ENCODE measurements around the gene TRIM7. TPM values are rescaled to one million over a fixed set of nuclear protein-coding genes. Genes with fewer than 3 reads are reported as not detected.

The TRIM7 gene
- total RNA-seq, 2 experiments from 2014 or later: 3.4 to 3.8 TPM

GRCh38 chr5:181221792-181222629 is 17.0 kb upstream of the TRIM7 start:
- peak overlapping the region; percentile 97 to 99 for H3K27ac ChIP-seq (ENCODE audit: low read depth in 1 of 2, low read length in 2 of 2)
- H3K9me3 Mint-ChIP-seq: no peaks in the 10 kb centered on the region
- H3K27me3 Mint-ChIP-seq: peaks cover 28% of the 10 kb centered on the region
- ChIA-PET CTCF (interaction anchor here (1.0 to 2.5 kb wide), 3 partner anchors 30 to 37 kb away, joined by 3 to 14 read pairs (median 5); no protein-coding TSS in a partner anchor), POLR2A (interaction anchor here (0.7 to 5.8 kb wide), 12 partner anchors 16 to 391 kb away, joined by 4 to 187 read pairs (median 20); partner anchors contain the start of genes RACK1, TRIM52 and TRIM7)
- H3K27ac Mint-ChIP-seq: peak overlapping the region; percentile 99
- ATAC-seq (ENCODE audit: poor library complexity) (peak; percentile 27), DNase-seq (peak; percentile 92 to 100 (median 96))
- peaks cover 72% of the 10 kb centered on the region for H3K4me1 ChIP-seq (ENCODE audit: insufficient read depth, low read length)
- peaks cover 53% of the 10 kb centered on the region for H3K36me3 Mint-ChIP-seq (ENCODE audit: low read depth)
- peak overlapping the region; percentile 96 for H3K4me3 Mint-ChIP-seq
- H3K9me3 ChIP-seq (ENCODE audit: control insufficient read depth in 1 of 2, insufficient read depth in 1 of 2, low read length in 2 of 2): no peaks in the 10 kb centered on the region
- peak overlapping the region; percentile 80 for H3K4me3 ChIP-seq (ENCODE audit: low read length)
- no peak for TF ChIP-seq CTCF (IDR thresholded peaks at IDR 0.05)
- peaks cover 59% of the 10 kb centered on the region for H3K4me1 Mint-ChIP-seq (ENCODE audit: low read depth)
- H3K27me3 ChIP-seq (ENCODE audit: control insufficient read depth in 1 of 2, insufficient read depth in 2 of 2, low read length in 2 of 2): no peaks in the 10 kb centered on the region
- intact Hi-C loops (cut with DNase I, micrococcal nuclease): loop anchor here (1.0 to 2.0 kb wide), 4 partner anchors 15 to 31 kb away; partner anchors contain the start of gene RACK1 (in 1 of the 2)
- no peaks in the 10 kb centered on the region for H3K36me3 ChIP-seq (ENCODE audit: insufficient read depth, low read length)

- no peaks in the 10 kb centered on the region for H3K27me3 ChIP-seq (ENCODE audit: control insufficient read depth in 1 of 2, insufficient read depth in 2 of 2, low read length in 2 of 2)
- peak overlapping the region; percentile 80 for H3K4me3 ChIP-seq (ENCODE audit: low read length)
- intact Hi-C loops (cut with DNase I, micrococcal nuclease): no loop called here
- DNase-seq (peak in 11 of 14 experiments; percentile 21 to 89 (median 59)), ATAC-seq (ENCODE audit: poor library complexity) (peak; percentile 4)
- ChIA-PET CTCF (interaction anchor here (2.5 kb wide), 1 partner anchor 37 kb away, joined by 14 read pairs; no protein-coding TSS in a partner anchor), POLR2A (interaction anchor here (1.9 to 5.8 kb wide), 6 partner anchors 15 to 48 kb away, joined by 12 to 187 read pairs (median 119); partner anchors contain the start of genes RACK1, TRIM52 and TRIM7)
- peak overlapping the region; percentile 97 to 99 for H3K27ac ChIP-seq (ENCODE audit: low read depth in 1 of 2, low read length in 2 of 2)
- Mint-ChIP-seq H3K9me3 (no peaks in the 10 kb centered on the region), H3K4me3 (peak overlapping the region; percentile 96), H3K27ac (peak overlapping the region; percentile 99), H3K4me1 (ENCODE audit: low read depth) (peaks cover 63% of the 10 kb centered on the region), H3K27me3 (peaks cover 28% of the 10 kb centered on the region), H3K36me3 (ENCODE audit: low read depth) (peaks cover 57% of the 10 kb centered on the region)
- no peak for TF ChIP-seq CTCF (IDR thresholded peaks at IDR 0.05)
- H3K36me3 ChIP-seq (ENCODE audit: insufficient read depth, low read length): no peaks in the 10 kb centered on the region
- H3K9me3 ChIP-seq (ENCODE audit: control insufficient read depth in 1 of 2, insufficient read depth in 1 of 2, low read length in 2 of 2): no peaks in the 10 kb centered on the region
- peaks cover 80% of the 10 kb centered on the region for H3K4me1 ChIP-seq (ENCODE audit: insufficient read depth, low read length)
Observed at GRCh38 chr5:181221105-181221791, 16.3 kb upstream of the TRIM7 start.

GRCh38 chr5:181220178-181220515 is 15.2 kb upstream of the TRIM7 start:
- Histone ChIP-seq H3K9me3 (ENCODE audit: control insufficient read depth in 1 of 2, insufficient read depth in 1 of 2, low read length in 2 of 2) (no peaks in the 10 kb centered on the region), H3K4me3 (ENCODE audit: low read length) (no peak overlapping the region), H3K4me1 (ENCODE audit: insufficient read depth, low read length) (peaks cover 80% of the 10 kb centered on the region), H3K36me3 (ENCODE audit: insufficient read depth, low read length) (no peaks in the 10 kb centered on the region), H3K27ac (ENCODE audit: low read depth in 1 of 2, low read length in 2 of 2) (no peak overlapping the region), H3K27me3 (ENCODE audit: control insufficient read depth in 1 of 2, insufficient read depth in 2 of 2, low read length in 2 of 2) (no peaks in the 10 kb centered on the region)
- no peak for TF ChIP-seq CTCF (IDR thresholded peaks at IDR 0.05)
- Mint-ChIP-seq H3K9me3 (no peaks in the 10 kb centered on the region), H3K27ac (peak overlapping the region; percentile 99), H3K27me3 (peaks cover 28% of the 10 kb centered on the region), H3K4me1 (ENCODE audit: low read depth) (peaks cover 58% of the 10 kb centered on the region), H3K4me3 (peak overlapping the region; percentile 61), H3K36me3 (ENCODE audit: low read depth) (peaks cover 60% of the 10 kb centered on the region)
- ATAC-seq (ENCODE audit: poor library complexity): no peak
- ChIA-PET CTCF (no interaction called here), POLR2A (interaction anchor here (0.6 to 1.4 kb wide), 4 partner anchors 13 to 41 kb away, joined by 3 to 4 read pairs (median 3); partner anchors contain the start of gene TRIM52)
- DNase-seq: no peak
- intact Hi-C loops (cut with DNase I, micrococcal nuclease): no loop called here

Measured in CD4-positive, alpha-beta T cell (primary cell).